IMR-90 (cell line): ENCODE data around the gene GRAMD1B.

ENCODE experiments used
- TF ChIP-seq, protein P1 (sequence below): conservative IDR thresholded peaks from 2 replicates; pipeline ENCODE4 v1.5.1; 2012; ENCODE audit warnings: mild to moderate bottlenecking, low read depth, low read length, improper control_type of control experiment
- TF ChIP-seq, protein P2 (sequence below): fragments of 150-350 bp; IDR thresholded peaks from 2 replicates; pipeline ENCODE4 v1.6.1; 2016; ENCODE audit warnings: low read depth, mild to moderate bottlenecking, low read length, moderate library complexity, borderline replicate concordance
- TF ChIP-seq, protein P3 (sequence below): fragments of 150-350 bp; IDR thresholded peaks from 2 replicates; pipeline ENCODE4 v1.6.1; 2017; ENCODE audit warnings: mild to moderate bottlenecking, antibody characterized with exemption, low read length, low read depth

DNA sequence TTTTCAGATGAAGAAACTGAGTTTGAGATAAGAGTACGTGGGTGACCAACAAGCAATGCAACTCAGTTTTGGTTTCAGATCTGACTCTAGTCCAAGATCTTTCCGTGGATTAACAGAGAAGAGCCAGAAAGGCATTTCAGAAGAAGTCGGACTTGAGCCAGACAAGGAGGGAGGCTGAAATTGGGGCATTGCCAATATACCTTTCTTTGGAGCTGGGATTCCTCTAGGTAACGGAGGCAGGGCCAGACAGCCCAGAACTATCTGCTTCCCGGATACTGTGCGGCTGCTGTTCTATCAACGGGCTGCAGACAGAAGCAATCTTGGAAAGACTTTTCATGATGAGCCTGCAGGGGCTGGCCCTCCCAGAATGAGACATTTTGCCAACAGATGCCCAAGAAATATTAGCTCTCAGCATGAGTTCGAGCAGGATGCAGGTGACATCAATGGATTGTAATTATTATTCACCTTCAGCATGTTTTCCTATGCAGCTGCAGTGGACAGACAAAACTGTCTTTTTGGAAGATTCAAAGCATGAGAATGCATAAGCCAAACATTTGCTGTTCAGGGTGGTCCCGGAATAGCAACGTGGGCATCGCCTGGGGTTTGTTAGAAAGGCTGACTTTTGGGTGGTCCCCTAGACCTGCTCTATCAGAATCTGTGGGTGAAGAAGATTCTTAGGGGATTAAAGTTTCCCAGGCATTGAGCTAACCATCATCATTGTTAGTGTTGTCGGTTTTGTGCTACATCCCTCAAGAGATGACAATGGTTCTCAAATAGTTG, 128.7 kb downstream of the GRAMD1B start:
- TF ChIP-seq, protein P1, sequence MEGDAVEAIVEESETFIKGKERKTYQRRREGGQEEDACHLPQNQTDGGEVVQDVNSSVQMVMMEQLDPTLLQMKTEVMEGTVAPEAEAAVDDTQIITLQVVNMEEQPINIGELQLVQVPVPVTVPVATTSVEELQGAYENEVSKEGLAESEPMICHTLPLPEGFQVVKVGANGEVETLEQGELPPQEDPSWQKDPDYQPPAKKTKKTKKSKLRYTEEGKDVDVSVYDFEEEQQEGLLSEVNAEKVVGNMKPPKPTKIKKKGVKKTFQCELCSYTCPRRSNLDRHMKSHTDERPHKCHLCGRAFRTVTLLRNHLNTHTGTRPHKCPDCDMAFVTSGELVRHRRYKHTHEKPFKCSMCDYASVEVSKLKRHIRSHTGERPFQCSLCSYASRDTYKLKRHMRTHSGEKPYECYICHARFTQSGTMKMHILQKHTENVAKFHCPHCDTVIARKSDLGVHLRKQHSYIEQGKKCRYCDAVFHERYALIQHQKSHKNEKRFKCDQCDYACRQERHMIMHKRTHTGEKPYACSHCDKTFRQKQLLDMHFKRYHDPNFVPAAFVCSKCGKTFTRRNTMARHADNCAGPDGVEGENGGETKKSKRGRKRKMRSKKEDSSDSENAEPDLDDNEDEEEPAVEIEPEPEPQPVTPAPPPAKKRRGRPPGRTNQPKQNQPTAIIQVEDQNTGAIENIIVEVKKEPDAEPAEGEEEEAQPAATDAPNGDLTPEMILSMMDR = no peak
- TF ChIP-seq, protein P2, sequence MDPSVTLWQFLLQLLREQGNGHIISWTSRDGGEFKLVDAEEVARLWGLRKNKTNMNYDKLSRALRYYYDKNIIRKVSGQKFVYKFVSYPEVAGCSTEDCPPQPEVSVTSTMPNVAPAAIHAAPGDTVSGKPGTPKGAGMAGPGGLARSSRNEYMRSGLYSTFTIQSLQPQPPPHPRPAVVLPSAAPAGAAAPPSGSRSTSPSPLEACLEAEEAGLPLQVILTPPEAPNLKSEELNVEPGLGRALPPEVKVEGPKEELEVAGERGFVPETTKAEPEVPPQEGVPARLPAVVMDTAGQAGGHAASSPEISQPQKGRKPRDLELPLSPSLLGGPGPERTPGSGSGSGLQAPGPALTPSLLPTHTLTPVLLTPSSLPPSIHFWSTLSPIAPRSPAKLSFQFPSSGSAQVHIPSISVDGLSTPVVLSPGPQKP = no peak
- TF ChIP-seq, protein P3, sequence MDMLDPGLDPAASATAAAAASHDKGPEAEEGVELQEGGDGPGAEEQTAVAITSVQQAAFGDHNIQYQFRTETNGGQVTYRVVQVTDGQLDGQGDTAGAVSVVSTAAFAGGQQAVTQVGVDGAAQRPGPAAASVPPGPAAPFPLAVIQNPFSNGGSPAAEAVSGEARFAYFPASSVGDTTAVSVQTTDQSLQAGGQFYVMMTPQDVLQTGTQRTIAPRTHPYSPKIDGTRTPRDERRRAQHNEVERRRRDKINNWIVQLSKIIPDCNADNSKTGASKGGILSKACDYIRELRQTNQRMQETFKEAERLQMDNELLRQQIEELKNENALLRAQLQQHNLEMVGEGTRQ = no peak
